H1 (cell line): ENCODE data around the gene WDR45B. TPM values are rescaled to one million over a fixed set of nuclear protein-coding genes. Genes with fewer than 3 reads are reported as not detected.

ENCODE experiments used
- CTCF ChIA-PET: fragments of 300-600 bp; sonication (Branson Sonifier 250); formaldehyde crosslinking; loops from one replicate; lab custom pipeline; 2021; ENCODE audit not compliant: partially characterized antibody; lab: Charles Lee
- POLR2A ChIA-PET: fragments of 300-600 bp; sonication (Branson Sonifier 250); formaldehyde crosslinking; loops from one replicate; lab custom pipeline; 2021; ENCODE audit warnings: inconsistent platforms; ENCODE audit not compliant: partially characterized antibody; lab: Charles Lee
- DNase-seq, 2 experiments: peaks; one replicate each; pipeline versions ENCODE4 v3.0.0 to v3.0.0-alpha.2; 2010 to 2022; ENCODE audit warnings: low spot score in 2 of 2, low read depth in 1 of 2, mixed read lengths in 1 of 2
- FAIRE-seq: peaks from 2 replicates; lab custom pipeline; 2011; peaks lifted over from hg19 to GRCh38; lab: Jason Lieb, UNC
- H2AFZ ChIP-seq: 2 replicates; pipeline ENCODE4 v1.8.1; 2012; ENCODE audit warnings: low read length, inconsistent platforms
- H2AK5ac ChIP-seq: 2 replicates; pipeline ENCODE4 v1.6.1; 2013; ENCODE audit warnings: low read depth, low read length
- H2BK120ac ChIP-seq: replicated peaks from 2 replicates; pipeline ENCODE3; 2013; ENCODE audit warnings: low read depth, low read length, inconsistent platforms
- H2BK12ac ChIP-seq: 2 replicates; pipeline ENCODE4 v1.6.1; 2013; ENCODE audit warnings: low read depth, low read length
- H2BK15ac ChIP-seq: 2 replicates; pipeline ENCODE4 v1.6.1; 2013; ENCODE audit warnings: low read length
- H2BK20ac ChIP-seq: 2 replicates; pipeline ENCODE4 v1.6.1; 2013; ENCODE audit warnings: low read length
- H2BK5ac ChIP-seq: 2 replicates; pipeline ENCODE4 v1.6.1; 2013; ENCODE audit warnings: low read depth, low read length
- H3K14ac ChIP-seq: 2 replicates; pipeline ENCODE4 v1.6.1; 2013; ENCODE audit warnings: inconsistent platforms; ENCODE audit not compliant: insufficient read length
- H3K18ac ChIP-seq: 2 replicates; pipeline ENCODE4 v1.6.1; 2013; ENCODE audit warnings: low read length; ENCODE audit errors: extremely low read depth
- H3K23ac ChIP-seq: 2 replicates; pipeline ENCODE4 v1.6.1; 2013; ENCODE audit warnings: inconsistent platforms; ENCODE audit not compliant: insufficient read length
- H3K23me2 ChIP-seq: 2 replicates; pipeline ENCODE4 v1.6.1; 2013; ENCODE audit warnings: low read depth, low read length
- H3K27ac ChIP-seq: 2 replicates; pipeline ENCODE4 v1.6.1; 2011; ENCODE audit warnings: low read depth, low read length, inconsistent platforms
- H3K27me3 ChIP-seq, 4 experiments: replicated peaks in 1 of 4; 1 replicate in 1 of 4; 2 replicates in 3 of 4; pipeline versions ENCODE4 v1.6.1 to v1.8.1; 2011 to 2013; ENCODE audit warnings: low read length in 3 of 4, mild to moderate bottlenecking in 3 of 4, inconsistent platforms in 2 of 4, mixed read lengths in 2 of 4, moderate library complexity in 1 of 4; ENCODE audit not compliant: control insufficient read depth in 3 of 4, insufficient read depth in 3 of 4; ENCODE audit errors: extremely low read depth in 1 of 4
- H3K36me3 ChIP-seq, 4 experiments: 2 replicates each; pipeline versions ENCODE4 v1.6.1 to v1.8.1; 2011 to 2013; ENCODE audit warnings: mild to moderate bottlenecking in 4 of 4, low read length in 3 of 4, moderate library complexity in 2 of 4, control low read depth in 1 of 4, inconsistent platforms in 1 of 4; ENCODE audit not compliant: insufficient read depth in 4 of 4, control insufficient read depth in 2 of 4
- H3K4ac ChIP-seq: replicated peaks from 2 replicates; pipeline ENCODE3; 2013; ENCODE audit warnings: low read length, low read depth, mixed read lengths, inconsistent platforms; ENCODE audit not compliant: insufficient read length
- H3K4me1 ChIP-seq, 4 experiments: replicated peaks in 1 of 4; 1 replicate in 1 of 4; 2 replicates in 3 of 4; pipeline versions ENCODE4 v1.6.1 to v1.8.1; 2011 to 2013; ENCODE audit warnings: low read length in 3 of 4, inconsistent platforms in 2 of 4, mixed read lengths in 1 of 4; ENCODE audit not compliant: insufficient read depth in 4 of 4, control insufficient read depth in 3 of 4
- H3K4me2 ChIP-seq, 2 experiments: 2 replicates each; pipeline versions ENCODE4 v1.6.1 to v1.8.1; 2011 to 2013; ENCODE audit warnings: low read depth in 2 of 2, low read length in 2 of 2, control low read depth in 1 of 2, inconsistent platforms in 1 of 2, mild to moderate bottlenecking in 1 of 2; ENCODE audit not compliant: insufficient read depth in 1 of 2
- H3K4me3 ChIP-seq, 4 experiments: fragments of 200-600, 300-600 bp in 1 of 4; sonication (generic), shearing (Covaris generic), sonication (Bioruptor Twin) in 1 of 4; 2 replicates each; pipeline versions ENCODE4 v1.5.1 to v1.8.1; 2011 to 2016; ENCODE audit warnings: low read length in 4 of 4, low read depth in 3 of 4, control low read depth in 2 of 4, inconsistent platforms in 2 of 4, mild to moderate bottlenecking in 2 of 4, mixed read lengths in 1 of 4, moderate library complexity in 1 of 4; ENCODE audit not compliant: insufficient read depth in 2 of 4; ENCODE audit errors: extremely low read depth in 1 of 4
- H3K56ac ChIP-seq: replicated peaks from 2 replicates; pipeline ENCODE3; 2013; ENCODE audit warnings: low read depth, mild to moderate bottlenecking, mixed read lengths, low read length, inconsistent platforms; ENCODE audit not compliant: insufficient read length
- H3K79me1 ChIP-seq: 2 replicates; pipeline ENCODE4 v1.6.1; 2013; ENCODE audit warnings: low read depth, low read length, control low read depth
- H3K79me2 ChIP-seq, 2 experiments: 2 replicates each; pipeline versions ENCODE4 v1.6.1 to v1.8.1; 2012 to 2013; ENCODE audit warnings: low read length in 2 of 2, mild to moderate bottlenecking in 2 of 2, inconsistent platforms in 1 of 2; ENCODE audit not compliant: insufficient read depth in 2 of 2, control insufficient read depth in 1 of 2
- H3K9ac ChIP-seq, 4 experiments: replicated peaks in 1 of 4; 1 replicate in 1 of 4; 2 replicates in 3 of 4; pipeline versions ENCODE4 v1.6.1 to v1.8.1; 2011 to 2013; ENCODE audit warnings: low read depth in 3 of 4, low read length in 3 of 4, control low read depth in 2 of 4, mild to moderate bottlenecking in 2 of 4, moderate library complexity in 2 of 4, inconsistent platforms in 1 of 4; ENCODE audit errors: extremely low read depth in 1 of 4
- H3K9me3 ChIP-seq, 2 experiments: 2 replicates each; pipeline versions ENCODE4 v1.6.1 to v1.8.1; 2012 to 2013; ENCODE audit warnings: mild to moderate bottlenecking in 2 of 2, moderate library complexity in 2 of 2, control low read depth in 1 of 2, inconsistent platforms in 1 of 2, low read depth in 1 of 2, low read length in 1 of 2, mixed read lengths in 1 of 2; ENCODE audit not compliant: insufficient read depth in 2 of 2
- H4K20me1 ChIP-seq, 2 experiments: replicated peaks in 1 of 2; 2 replicates each; pipeline versions ENCODE3 to v1.8.1; 2011 to 2013; ENCODE audit warnings: inconsistent platforms in 2 of 2, low read length in 2 of 2, mild to moderate bottlenecking in 1 of 2; ENCODE audit not compliant: insufficient read depth in 2 of 2, control insufficient read depth in 1 of 2
- H4K5ac ChIP-seq: 2 replicates; pipeline ENCODE4 v1.6.1; 2013; ENCODE audit warnings: low read length, low read depth, mixed read lengths, inconsistent platforms; ENCODE audit not compliant: insufficient read length
- H4K8ac ChIP-seq: 2 replicates; pipeline ENCODE4 v1.8.0; 2013; ENCODE audit warnings: mild to moderate bottlenecking, moderate library complexity, low read length, inconsistent platforms; ENCODE audit not compliant: insufficient read depth; ENCODE audit errors: extremely low read depth
- H4K91ac ChIP-seq: replicated peaks from 2 replicates; pipeline ENCODE3; 2013; ENCODE audit warnings: low read length, mixed read lengths, inconsistent platforms; ENCODE audit not compliant: insufficient read length
- EGR1 ChIP-seq: IDR thresholded peaks from 2 replicates; pipeline ENCODE4 v1.6.1; 2011; ENCODE audit warnings: low read depth, low read length, borderline replicate concordance
- MAFK ChIP-seq: IDR thresholded peaks from 2 replicates; pipeline ENCODE4 v1.6.1; 2012; ENCODE audit warnings: low read depth, mild to moderate bottlenecking, improper control_type of control experiment, low read length
- POLR2AphosphoS5 ChIP-seq: IDR thresholded peaks from 2 replicates; pipeline ENCODE4 v1.6.1; 2011; ENCODE audit warnings: low read depth, low read length
- RXRA ChIP-seq: IDR thresholded peaks from 2 replicates; pipeline ENCODE4 v1.6.1; 2011; ENCODE audit warnings: low read depth, mild to moderate bottlenecking, low read length, moderate library complexity; ENCODE audit not compliant: insufficient read depth
- WGBS, 2 experiments: shearing (Covaris generic) in 1 of 2; methylation state at CpG; one replicate each; pipeline versions ENCODE4 v1.1.6 to v1.1.7; 2013 to 2015; ENCODE audit warnings: low lambda C conversion rate in 2 of 2, mixed read lengths in 2 of 2, inconsistent platforms in 1 of 2, low coverage in 1 of 2, missing lambda C conversion rate in 1 of 2; ENCODE audit not compliant: insufficient replicate concordance in 2 of 2, insufficient coverage in 1 of 2, insufficient read length in 1 of 2; ENCODE audit errors: extremely low coverage in 1 of 2, missing lambda C conversion rate in 1 of 2; 5-methylcytosine and 5-hydroxymethylcytosine counted together
- polyA plus RNA-seq, 7 experiments: library from polyadenylated mRNA; depleted of rRNA in 3 of 7; stranded (reverse) in 5 of 7; unstranded in 2 of 7; fragments of >200 nt in 5 of 7; fragments of 200-250 nt in 2 of 7; gene quantifications; 1 replicate in 5 of 7; 2 replicates in 1 of 7; 4 replicates in 1 of 7; pipeline versions ENCODE4 v1.2.1 to v1.2.3, GENCODE V29; 2011 to 2013; ENCODE audit warnings: missing spikeins in 2 of 7, mixed read lengths in 2 of 7
- total RNA-seq: library from RNA; stranded (reverse); fragmentation: NEBNext Ultra II Directional; extraction: Animal tissue kit (Norgen Biotek cat#: 25700); gene quantifications from 2 replicates; pipeline ENCODE4 v1.2.1, GENCODE V29; 2021
- TF ChIP-seq, protein P1 (sequence below), 3 experiments: IDR thresholded peaks; 1 replicate in 2 of 3; 2 replicates in 1 of 3; pipeline versions ENCODE4 v1.5.1 to v1.6.1; 2011; ENCODE audit warnings: low read length in 3 of 3, mild to moderate bottlenecking in 3 of 3, inconsistent platforms in 2 of 3, low read depth in 1 of 3, moderate library complexity in 1 of 3; ENCODE audit not compliant: insufficient read depth in 1 of 3; ENCODE audit errors: control extremely low read depth in 1 of 3

WDR45B gene
- total and polyA plus RNA-seq, 2 of the 8 experiments (the other 6 are each of a cell fraction or from before 2014, with no cell fraction given): 82.0 to 100 TPM

DNA sequence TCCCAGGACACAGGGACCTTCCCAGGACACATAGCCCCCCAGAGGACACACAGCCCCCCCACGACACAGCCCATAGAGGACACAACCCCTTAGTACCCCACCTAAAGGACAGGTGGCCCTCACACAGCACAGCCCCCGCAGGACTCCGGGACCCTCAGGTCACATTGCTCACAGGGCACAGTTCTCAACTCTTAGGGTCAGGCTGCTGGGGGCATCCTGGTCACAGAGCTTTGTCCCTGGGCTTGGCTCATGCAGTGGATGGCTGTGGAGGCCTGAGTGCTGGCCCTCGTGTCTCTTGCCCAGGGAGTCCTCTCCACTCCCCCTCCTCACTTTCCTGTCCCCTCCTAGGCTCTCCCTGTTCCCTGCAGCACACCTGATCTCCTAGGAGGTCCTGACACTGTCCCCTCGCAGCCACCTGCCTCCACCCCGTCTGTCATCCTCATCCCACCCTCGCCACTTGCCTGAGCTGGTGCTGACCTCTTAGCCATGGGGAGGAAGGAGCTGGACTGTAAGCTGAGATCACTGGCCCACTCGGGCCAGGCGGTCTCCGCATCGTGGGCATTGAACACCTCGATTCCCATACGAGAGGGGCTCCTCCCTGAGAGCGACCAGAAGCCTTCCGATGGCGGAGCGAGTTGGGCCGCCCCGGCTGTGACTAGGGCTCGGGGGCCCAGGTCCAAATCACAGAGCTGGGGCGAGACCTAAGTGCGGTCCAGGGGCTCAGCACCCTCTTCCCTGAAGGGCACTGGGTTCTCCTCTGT lies 1.4 kb upstream of the WDR45B start:
- no peaks in the 10 kb centered on the region for H3K36me3 ChIP-seq
- DNase-seq (no peak), FAIRE-seq (no peak)
- no peak overlapping the region for H3K4ac ChIP-seq
- H3K56ac ChIP-seq: no peak overlapping the region
- H2AFZ ChIP-seq: no peak overlapping the region
- H4K8ac ChIP-seq: peak overlapping the region; percentile 80
- POLR2A ChIA-PET: interaction anchor here (0.6 kb wide), 1 partner anchor 101 kb away, joined by 3 read pairs; no protein-coding TSS in a partner anchor
- peak overlapping the region; percentile 19; the same call in 1 of the 2 replicates for H2BK12ac ChIP-seq
- H3K23ac ChIP-seq: no peak overlapping the region
- H4K91ac ChIP-seq: no peak overlapping the region
- 0 out of 7 replicates have a peak overlapping the region, but pooled peaks of 1 of the 4 experiments have one; percentile 0 for H3K9ac ChIP-seq
- H3K27ac ChIP-seq: no peak overlapping the region
- no peaks in the 10 kb centered on the region; a peak in 1 of 7 replicates for H3K27me3 ChIP-seq
- no peak overlapping the region for H2BK5ac ChIP-seq
- no peaks in the 10 kb centered on the region for H3K9me3 ChIP-seq
- no peak overlapping the region for H3K18ac ChIP-seq
- no peak overlapping the region for H2BK20ac ChIP-seq
- 94% methylated on average over 22 of the region's 22 CpGs; no CpG with 5 or more reads in 1 of the 2 experiments for WGBS, 2 experiments
- no peak for TF ChIP-seq MAFK
- TF ChIP-seq, protein P1, sequence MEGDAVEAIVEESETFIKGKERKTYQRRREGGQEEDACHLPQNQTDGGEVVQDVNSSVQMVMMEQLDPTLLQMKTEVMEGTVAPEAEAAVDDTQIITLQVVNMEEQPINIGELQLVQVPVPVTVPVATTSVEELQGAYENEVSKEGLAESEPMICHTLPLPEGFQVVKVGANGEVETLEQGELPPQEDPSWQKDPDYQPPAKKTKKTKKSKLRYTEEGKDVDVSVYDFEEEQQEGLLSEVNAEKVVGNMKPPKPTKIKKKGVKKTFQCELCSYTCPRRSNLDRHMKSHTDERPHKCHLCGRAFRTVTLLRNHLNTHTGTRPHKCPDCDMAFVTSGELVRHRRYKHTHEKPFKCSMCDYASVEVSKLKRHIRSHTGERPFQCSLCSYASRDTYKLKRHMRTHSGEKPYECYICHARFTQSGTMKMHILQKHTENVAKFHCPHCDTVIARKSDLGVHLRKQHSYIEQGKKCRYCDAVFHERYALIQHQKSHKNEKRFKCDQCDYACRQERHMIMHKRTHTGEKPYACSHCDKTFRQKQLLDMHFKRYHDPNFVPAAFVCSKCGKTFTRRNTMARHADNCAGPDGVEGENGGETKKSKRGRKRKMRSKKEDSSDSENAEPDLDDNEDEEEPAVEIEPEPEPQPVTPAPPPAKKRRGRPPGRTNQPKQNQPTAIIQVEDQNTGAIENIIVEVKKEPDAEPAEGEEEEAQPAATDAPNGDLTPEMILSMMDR (IDR thresholded peaks at IDR 0.05; ENCODE audit: control extremely low read depth in 1 of 3, insufficient read depth in 1 of 3, low read depth in 1 of 3, low read length in 3 of 3): no peak
- TF ChIP-seq RXRA: no peak
- no peak for TF ChIP-seq EGR1
- TF ChIP-seq POLR2AphosphoS5: no peak
- peaks cover 6% of the 10 kb centered on the region; the same call in 1 of the 2 replicates for H3K23me2 ChIP-seq
- CTCF ChIA-PET: interaction anchor here (1.0 to 1.4 kb wide), 2 partner anchors 8 to 18 kb away, joined by 3 to 4 read pairs; no protein-coding TSS in a partner anchor
- H2BK120ac ChIP-seq: no peak overlapping the region
- H3K4me1 ChIP-seq: peaks cover 0 to 8% (median 3%) of the 10 kb centered on the region in 4 experiments; a peak in 5 of 7 replicates
- H4K20me1 ChIP-seq: peaks cover 7% of the 10 kb centered on the region in 2 experiments
- no peak overlapping the region for H4K5ac ChIP-seq
- H2BK15ac ChIP-seq: no peak overlapping the region
- no peak overlapping the region for H3K4me3 ChIP-seq
- H3K4me2 ChIP-seq: no peak overlapping the region; a peak in 1 of 4 replicates
- H3K79me2 ChIP-seq: peaks cover 16 to 31% of the 10 kb centered on the region in 2 experiments
- no peak overlapping the region for H2AK5ac ChIP-seq
- no peak overlapping the region for H3K14ac ChIP-seq
- H3K79me1 ChIP-seq: no peaks in the 10 kb centered on the region; the same call in 1 of the 2 replicates
